ENCODE measurements around the gene CIP2A. TPM values are rescaled to one million over a fixed set of nuclear protein-coding genes. Genes with fewer than 3 reads are reported as not detected.

CIP2A gene
- total and polyA plus RNA-seq, 5 donors from 2014 or later = 0.99 to 6.3 (median 1.7) TPM

GRCh38 chr3:108595321-108595720 is 6.1 kb upstream of the CIP2A start:
- Histone ChIP-seq H3K9me3 (ENCODE audit: control insufficient read depth in 2 of 2, low read length in 2 of 2) (no peaks in the 10 kb centered on the region), H3K4me3 (ENCODE audit: low read depth, low read length) (no peak overlapping the region), H3K36me3 (ENCODE audit: control insufficient read depth, insufficient read depth, low read length) (no peaks in the 10 kb centered on the region), H3K4me1 (ENCODE audit: control insufficient read depth, insufficient read depth, low read length, poor library complexity, severe bottlenecking) (peaks cover 8% of the 10 kb centered on the region), H3K27ac (ENCODE audit: insufficient read depth, low read length, poor library complexity, severe bottlenecking) (no peak overlapping the region), H3K27me3 (ENCODE audit: control insufficient read depth, insufficient read depth, low read length) (no peaks in the 10 kb centered on the region)
- Mint-ChIP-seq H3K36me3 (no peaks in the 10 kb centered on the region), H3K27ac (no peak overlapping the region), H3K27me3 (no peaks in the 10 kb centered on the region), H3K9me3 (peaks cover 0 to 2% (median 0%) of the 10 kb centered on the region in 7 donors), H3K4me3 (peak overlapping the region in 1 of 4 donors; percentile 23), H3K4me1 (peaks cover 17 to 53% (median 33%) of the 10 kb centered on the region in 4 donors)
- DNase-seq (no peak), ATAC-seq (ENCODE audit: low read depth in 2 of 2) (no peak)

GRCh38 chr3:108590460-108590859 is 1.2 kb upstream of the CIP2A start:
- H3K4me1 ChIP-seq (ENCODE audit: control insufficient read depth, insufficient read depth, low read length, poor library complexity, severe bottlenecking) = peaks cover 21% of the 10 kb centered on the region
- H3K36me3 Mint-ChIP-seq = no peaks in the 10 kb centered on the region
- no peaks in the 10 kb centered on the region for H3K27me3 Mint-ChIP-seq
- H3K9me3 Mint-ChIP-seq = no peaks in the 10 kb centered on the region
- H3K4me3 ChIP-seq (ENCODE audit: low read depth, low read length) = peak overlapping the region; percentile 85
- H3K9me3 ChIP-seq (ENCODE audit: control insufficient read depth in 2 of 2, low read length in 2 of 2) = no peaks in the 10 kb centered on the region
- ATAC-seq (ENCODE audit: low read depth in 2 of 2) (no peak), DNase-seq (peak in 2 of 3 donors; percentile 28 to 40)
- peak overlapping the region; percentile 95 to 98 (median 96) for H3K4me3 Mint-ChIP-seq
- H3K27ac Mint-ChIP-seq = peak overlapping the region; percentile 3 to 99 (median 99)
- H3K4me1 Mint-ChIP-seq = peaks cover 8 to 57% (median 38%) of the 10 kb centered on the region in 4 donors
- H3K36me3 ChIP-seq (ENCODE audit: control insufficient read depth, insufficient read depth, low read length) = no peaks in the 10 kb centered on the region
- no peaks in the 10 kb centered on the region for H3K27me3 ChIP-seq (ENCODE audit: control insufficient read depth, insufficient read depth, low read length)
- H3K27ac ChIP-seq (ENCODE audit: insufficient read depth, low read length, poor library complexity, severe bottlenecking) = peak overlapping the region; percentile 98

GRCh38 chr3:108589998-108590323 is 723 bp upstream of the CIP2A start:
- peaks cover 8 to 62% (median 38%) of the 10 kb centered on the region in 4 donors for H3K4me1 Mint-ChIP-seq

DNA sequence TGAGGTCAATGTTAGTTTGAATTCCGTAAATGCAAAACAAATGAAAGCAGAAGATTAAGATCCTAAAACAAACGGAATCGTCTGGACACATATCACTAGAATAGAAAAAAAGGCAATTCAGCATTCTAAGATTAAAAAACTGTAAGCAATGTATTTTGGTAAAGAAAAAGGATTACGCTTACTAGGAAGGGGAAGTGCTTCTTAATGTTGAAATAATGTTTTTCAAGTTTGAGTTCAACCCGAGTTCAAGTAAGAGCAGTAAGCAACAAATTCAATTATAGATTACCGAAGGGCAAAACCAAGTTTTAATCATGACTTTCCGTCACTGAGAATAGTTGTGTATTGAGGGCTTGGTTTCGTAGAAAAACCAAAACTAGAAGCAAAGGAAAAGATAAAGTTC is 637 bp downstream of the CIP2A start:
- Mint-ChIP-seq H3K4me1 (peaks cover 8 to 63% (median 37%) of the 10 kb centered on the region in 4 donors), H3K36me3 (peaks cover under 1% of the 10 kb centered on the region)

More at GRCh38 chr3:108589998-108590323, 723 bp upstream of the CIP2A start:
- peak overlapping the region; percentile 99 for H3K27ac Mint-ChIP-seq
- Histone ChIP-seq H3K9me3 (ENCODE audit: control insufficient read depth in 2 of 2, low read length in 2 of 2) (no peaks in the 10 kb centered on the region), H3K27me3 (ENCODE audit: control insufficient read depth, insufficient read depth, low read length) (no peaks in the 10 kb centered on the region), H3K36me3 (ENCODE audit: control insufficient read depth, insufficient read depth, low read length) (no peaks in the 10 kb centered on the region), H3K4me3 (ENCODE audit: low read depth, low read length) (peak overlapping the region; percentile 85), H3K4me1 (ENCODE audit: control insufficient read depth, insufficient read depth, low read length, poor library complexity, severe bottlenecking) (peaks cover 21% of the 10 kb centered on the region), H3K27ac (ENCODE audit: insufficient read depth, low read length, poor library complexity, severe bottlenecking) (peak overlapping the region; percentile 98)
- no peaks in the 10 kb centered on the region for H3K9me3 Mint-ChIP-seq
- DNase-seq (no peak), ATAC-seq (ENCODE audit: low read depth in 2 of 2) (no peak)
- no peaks in the 10 kb centered on the region for H3K36me3 Mint-ChIP-seq
- peak overlapping the region; percentile 95 to 98 (median 96) for H3K4me3 Mint-ChIP-seq
- no peaks in the 10 kb centered on the region for H3K27me3 Mint-ChIP-seq

DNA sequence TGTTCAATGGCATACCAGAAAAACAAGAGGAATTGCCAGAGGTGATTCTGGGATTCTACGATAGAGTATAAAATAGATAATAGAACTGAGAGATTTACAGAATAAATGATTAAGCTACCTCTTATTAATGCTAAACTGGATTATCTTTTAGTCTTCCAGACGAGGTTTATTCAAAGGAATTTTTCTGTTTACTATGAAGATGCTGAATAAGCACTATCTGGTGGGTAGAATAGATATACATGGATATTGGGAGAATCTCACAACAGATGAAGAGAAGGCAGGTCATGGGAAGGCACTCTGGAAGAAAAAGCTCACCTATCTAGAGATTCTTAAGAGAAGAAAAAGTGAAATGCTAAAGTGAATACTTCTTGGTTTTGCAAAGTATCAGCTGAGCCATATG is 11.2 kb downstream of the CIP2A start:
- ATAC-seq (ENCODE audit: low read depth in 2 of 2) (no peak), DNase-seq (no peak)
- Mint-ChIP-seq H3K27me3 (no peaks in the 10 kb centered on the region), H3K27ac (peak overlapping the region in 1 of 3 donors; percentile 8), H3K4me3 (no peak overlapping the region), H3K9me3 (no peaks in the 10 kb centered on the region), H3K4me1 (peaks cover 0 to 20% (median 13%) of the 10 kb centered on the region in 4 donors), H3K36me3 (no peaks in the 10 kb centered on the region)
- Histone ChIP-seq H3K27ac (ENCODE audit: insufficient read depth, low read length, poor library complexity, severe bottlenecking) (no peak overlapping the region), H3K9me3 (ENCODE audit: control insufficient read depth in 2 of 2, low read length in 2 of 2) (no peaks in the 10 kb centered on the region), H3K4me1 (ENCODE audit: control insufficient read depth, insufficient read depth, low read length, poor library complexity, severe bottlenecking) (peaks cover 4% of the 10 kb centered on the region), H3K27me3 (ENCODE audit: control insufficient read depth, insufficient read depth, low read length) (no peaks in the 10 kb centered on the region), H3K4me3 (ENCODE audit: low read depth, low read length) (no peak overlapping the region), H3K36me3 (ENCODE audit: control insufficient read depth, insufficient read depth, low read length) (no peaks in the 10 kb centered on the region)

More for the DNA sequence above, 637 bp downstream of the CIP2A start:
- Histone ChIP-seq H3K27me3 (ENCODE audit: control insufficient read depth, insufficient read depth, low read length) (no peaks in the 10 kb centered on the region), H3K4me3 (ENCODE audit: low read depth, low read length) (peak overlapping the region; percentile 85), H3K4me1 (ENCODE audit: control insufficient read depth, insufficient read depth, low read length, poor library complexity, severe bottlenecking) (peaks cover 21% of the 10 kb centered on the region), H3K9me3 (ENCODE audit: control insufficient read depth in 2 of 2, low read length in 2 of 2) (no peaks in the 10 kb centered on the region), H3K27ac (ENCODE audit: insufficient read depth, low read length, poor library complexity, severe bottlenecking) (peak overlapping the region; percentile 98), H3K36me3 (ENCODE audit: control insufficient read depth, insufficient read depth, low read length) (no peaks in the 10 kb centered on the region)
- Mint-ChIP-seq H3K27ac (peak overlapping the region; percentile 99), H3K27me3 (no peaks in the 10 kb centered on the region), H3K9me3 (no peaks in the 10 kb centered on the region), H3K4me3 (peak overlapping the region; percentile 95 to 98 (median 96))
- DNase-seq (peak in 1 of 3 donors; percentile 28), ATAC-seq (ENCODE audit: low read depth in 2 of 2) (no peak)

- H3K4me1 ChIP-seq (ENCODE audit: control insufficient read depth, insufficient read depth, low read length, poor library complexity, severe bottlenecking) = peaks cover 14% of the 10 kb centered on the region
- no peak overlapping the region for H3K27ac Mint-ChIP-seq
- no peaks in the 10 kb centered on the region for H3K36me3 ChIP-seq (ENCODE audit: control insufficient read depth, insufficient read depth, low read length)
- H3K36me3 Mint-ChIP-seq = peaks cover 7% of the 10 kb centered on the region
- DNase-seq = no peak
- H3K27me3 Mint-ChIP-seq = no peaks in the 10 kb centered on the region
- peaks cover 0 to 8% (median 0%) of the 10 kb centered on the region in 7 donors for H3K9me3 Mint-ChIP-seq
- no peak for ATAC-seq (ENCODE audit: low read depth in 2 of 2)
- H3K9me3 ChIP-seq (ENCODE audit: control insufficient read depth in 2 of 2, low read length in 2 of 2) = no peaks in the 10 kb centered on the region
- no peak overlapping the region for H3K4me3 Mint-ChIP-seq
- no peak overlapping the region for H3K27ac ChIP-seq (ENCODE audit: insufficient read depth, low read length, poor library complexity, severe bottlenecking)
- H3K27me3 ChIP-seq (ENCODE audit: control insufficient read depth, insufficient read depth, low read length) = no peaks in the 10 kb centered on the region
- no peak overlapping the region for H3K4me3 ChIP-seq (ENCODE audit: low read depth, low read length)
- peaks cover 0 to 14% (median 6%) of the 10 kb centered on the region in 4 donors for H3K4me1 Mint-ChIP-seq
Observed at GRCh38 chr3:108569336-108569735, 19.9 kb downstream of the CIP2A start.

- Mint-ChIP-seq H3K27ac (peak overlapping the region in 1 of 3 donors; percentile 0), H3K36me3 (peaks cover 7% of the 10 kb centered on the region), H3K4me1 (peaks cover 2 to 23% (median 6%) of the 10 kb centered on the region in 4 donors), H3K9me3 (no peaks in the 10 kb centered on the region), H3K4me3 (no peak overlapping the region), H3K27me3 (no peaks in the 10 kb centered on the region)
- H3K27me3 ChIP-seq (ENCODE audit: control insufficient read depth, insufficient read depth, low read length) = no peaks in the 10 kb centered on the region
- no peaks in the 10 kb centered on the region for H3K36me3 ChIP-seq (ENCODE audit: control insufficient read depth, insufficient read depth, low read length)
- H3K4me3 ChIP-seq (ENCODE audit: low read depth, low read length) = no peak overlapping the region
- no peak for DNase-seq
- H3K27ac ChIP-seq (ENCODE audit: insufficient read depth, low read length, poor library complexity, severe bottlenecking) = no peak overlapping the region
- peaks cover 17% of the 10 kb centered on the region for H3K4me1 ChIP-seq (ENCODE audit: control insufficient read depth, insufficient read depth, low read length, poor library complexity, severe bottlenecking)
- no peak for ATAC-seq (ENCODE audit: low read depth in 2 of 2)
- no peaks in the 10 kb centered on the region for H3K9me3 ChIP-seq (ENCODE audit: control insufficient read depth in 2 of 2, low read length in 2 of 2)
Observed at GRCh38 chr3:108566599-108566998, 22.6 kb downstream of the CIP2A start.

GRCh38 chr3:108565506-108565905 is 23.7 kb downstream of the CIP2A start:
- Mint-ChIP-seq H3K4me3 (peak overlapping the region in 2 of 4 donors; percentile 2 to 63), H3K4me1 (peaks cover 2 to 23% (median 6%) of the 10 kb centered on the region in 4 donors), H3K27ac (peak overlapping the region in 1 of 3 donors; percentile 0), H3K9me3 (no peaks in the 10 kb centered on the region), H3K27me3 (no peaks in the 10 kb centered on the region), H3K36me3 (peaks cover 11% of the 10 kb centered on the region)
- DNase-seq (no peak), ATAC-seq (ENCODE audit: low read depth in 2 of 2) (no peak)
- peak overlapping the region; percentile 67 for H3K4me3 ChIP-seq (ENCODE audit: low read depth, low read length)
- no peaks in the 10 kb centered on the region for H3K36me3 ChIP-seq (ENCODE audit: control insufficient read depth, insufficient read depth, low read length)
- no peaks in the 10 kb centered on the region for H3K9me3 ChIP-seq (ENCODE audit: control insufficient read depth in 2 of 2, low read length in 2 of 2)
- H3K27me3 ChIP-seq (ENCODE audit: control insufficient read depth, insufficient read depth, low read length) = no peaks in the 10 kb centered on the region
- peaks cover 17% of the 10 kb centered on the region for H3K4me1 ChIP-seq (ENCODE audit: control insufficient read depth, insufficient read depth, low read length, poor library complexity, severe bottlenecking)
- H3K27ac ChIP-seq (ENCODE audit: insufficient read depth, low read length, poor library complexity, severe bottlenecking) = peak overlapping the region; percentile 34
